Panc1 (cell line): Measurements from ENCODE around the gene B3GALT2. TPM values are rescaled to one million over a fixed set of nuclear protein-coding genes. Genes with fewer than 3 reads are reported as not detected.

Experiments used
- ATAC-seq: fragments of 200-7000 bp; cut with Tn5 transposase; 2 replicates; pipeline ENCODE4 v1.9.1; 2020; ENCODE audit warnings: mild to moderate bottlenecking, moderate library complexity
- Bru-seq: library from RNA; stranded (reverse); fragments of 400-500 nt; gene quantifications from one replicate; lab custom pipeline; 2021; lab: Mats Ljungman, UMichigan
- BruChase-seq, 2 experiments: library from RNA; stranded (reverse); fragments of 400-500 nt; gene quantifications; one replicate each; lab custom pipeline; 2021; lab: Mats Ljungman, UMichigan
- BruUV-seq: library from RNA; stranded (reverse); fragments of 400-500 nt; replicated peaks from 2 replicates; lab custom pipeline; 2021; lab: Mats Ljungman, UMichigan
- CTCF ChIA-PET: fragments of 300-600 bp; sonication (Branson Sonifier 250); formaldehyde crosslinking; loops from one replicate; lab custom pipeline; 2022; ENCODE audit warnings: antibody characterized with exemption; lab: Charles Lee
- POLR2A ChIA-PET: fragments of 300-600 bp; sonication (Branson Sonifier 250); formaldehyde crosslinking; loops from one replicate; lab custom pipeline; 2022; ENCODE audit warnings: antibody characterized with exemption; lab: Charles Lee
- DNase-seq: peaks from one replicate; pipeline ENCODE4 v3.0.0-alpha.2; 2010; ENCODE audit warnings: low read depth, low spot score
- H3K27ac ChIP-seq: 2 replicates; pipeline ENCODE4 v1.5.1; 2011; ENCODE audit warnings: mild to moderate bottlenecking, low read length, inconsistent platforms
- H3K27me3 ChIP-seq: fragments of 200-500 bp; sonication (Bioruptor generic); 2 replicates; pipeline ENCODE4 v1.6.0; 2014; ENCODE audit warnings: low read length, inconsistent platforms; ENCODE audit not compliant: control insufficient read depth, insufficient read depth
- H3K36me3 ChIP-seq: fragments of 200-500 bp; sonication (Bioruptor generic); 2 replicates; pipeline ENCODE4 v1.5.1; 2014; ENCODE audit warnings: inconsistent platforms, mild to moderate bottlenecking, low read length, moderate library complexity; ENCODE audit not compliant: control insufficient read depth, insufficient read depth
- H3K4me1 ChIP-seq: 2 replicates; pipeline ENCODE4 v1.5.1; 2011; ENCODE audit warnings: inconsistent platforms, mild to moderate bottlenecking, low read length, moderate library complexity; ENCODE audit not compliant: control insufficient read depth, insufficient read depth
- H3K4me3 ChIP-seq, 2 experiments: 2 replicates each; pipeline ENCODE4 v1.5.1; 2011 to 2012; ENCODE audit warnings: low read depth in 2 of 2, low read length in 2 of 2, mild to moderate bottlenecking in 2 of 2, inconsistent platforms in 1 of 2, moderate library complexity in 1 of 2
- H3K9me3 ChIP-seq: fragments of 200-500 bp; sonication (Bioruptor generic); 2 replicates; pipeline ENCODE4 v1.5.1; 2014; ENCODE audit warnings: low read depth, mild to moderate bottlenecking, inconsistent platforms, low read length, moderate library complexity; ENCODE audit not compliant: control insufficient read depth, insufficient read depth
- POLR2AphosphoS5 ChIP-seq: IDR thresholded peaks from 2 replicates; pipeline ENCODE4 v1.6.1; 2012; ENCODE audit warnings: mild to moderate bottlenecking, low read depth, low read length, moderate library complexity
- REST ChIP-seq, 2 experiments: IDR thresholded peaks; 2 replicates each; pipeline ENCODE4 v1.6.1; 2011 to 2012; ENCODE audit warnings: low read depth in 2 of 2, control low read depth in 1 of 2, low read length in 1 of 2, mild to moderate bottlenecking in 1 of 2, moderate library complexity in 1 of 2; ENCODE audit not compliant: insufficient read depth in 1 of 2
- SIN3A ChIP-seq: IDR thresholded peaks from 2 replicates; pipeline ENCODE4 v1.6.1; 2012; ENCODE audit warnings: low read depth, mild to moderate bottlenecking, low read length, moderate library complexity, borderline replicate concordance; ENCODE audit not compliant: insufficient read depth
- TCF7L2 ChIP-seq: IDR thresholded peaks from 2 replicates; pipeline ENCODE4 v1.6.1; 2011; ENCODE audit warnings: mild to moderate bottlenecking, low read depth, low read length, inconsistent platforms
- in situ Hi-C: cut with HindIII; loops from 2 replicates; pipeline ENCODE4 v1.10.0; 2016; ENCODE audit warnings: low sequenced_read_pairs, low pct_unique_long_range_greater_than_20kb
- intact Hi-C: fragments of 100-400 bp; cut with micrococcal nuclease; formaldehyde crosslinking; loops from one replicate; pipeline ENCODE4 v1.10.0; 2022; ENCODE audit not compliant: unreplicated experiment
- long read RNA-seq: library from polyadenylated mRNA; unstranded; transcript quantifications from one replicate; pipeline ENCODE4 v2.0.0, GENCODE V29; 2021; ENCODE audit not compliant: unreplicated experiment
- polyA plus RNA-seq: library from polyadenylated mRNA; unstranded; fragments of >200 nt; gene quantifications from one replicate; pipeline ENCODE4 v1.2.1, GENCODE V29; 2012; ENCODE audit warnings: missing spikeins; ENCODE audit not compliant: insufficient read length
- total RNA-seq: library from RNA; stranded (reverse); gene quantifications from one replicate; pipeline ENCODE4 v1.2.1, GENCODE V29; 2021; ENCODE audit not compliant: unreplicated experiment
- TF ChIP-seq, protein P1 (sequence below): fragments of 450-650 bp; IDR thresholded peaks from 2 replicates; pipeline ENCODE4 v1.5.1; 2017; ENCODE audit warnings: mild to moderate bottlenecking

The B3GALT2 gene, protein sequence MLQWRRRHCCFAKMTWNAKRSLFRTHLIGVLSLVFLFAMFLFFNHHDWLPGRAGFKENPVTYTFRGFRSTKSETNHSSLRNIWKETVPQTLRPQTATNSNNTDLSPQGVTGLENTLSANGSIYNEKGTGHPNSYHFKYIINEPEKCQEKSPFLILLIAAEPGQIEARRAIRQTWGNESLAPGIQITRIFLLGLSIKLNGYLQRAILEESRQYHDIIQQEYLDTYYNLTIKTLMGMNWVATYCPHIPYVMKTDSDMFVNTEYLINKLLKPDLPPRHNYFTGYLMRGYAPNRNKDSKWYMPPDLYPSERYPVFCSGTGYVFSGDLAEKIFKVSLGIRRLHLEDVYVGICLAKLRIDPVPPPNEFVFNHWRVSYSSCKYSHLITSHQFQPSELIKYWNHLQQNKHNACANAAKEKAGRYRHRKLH
- 0.08 TPM for total RNA-seq
- polyA plus RNA-seq: not detected
- Bru-seq, nascent RNA: percentile 16 among the genes with signal in this experiment
- percentile 22 among the genes with signal in this experiment for BruChase-seq, experiment 1, labeled RNA remaining after a 2-hour chase
- BruChase-seq, experiment 2, labeled RNA remaining after a 6-hour chase: percentile 14 among the genes with signal in this experiment
- long read RNA-seq: 0 reads

DNA sequence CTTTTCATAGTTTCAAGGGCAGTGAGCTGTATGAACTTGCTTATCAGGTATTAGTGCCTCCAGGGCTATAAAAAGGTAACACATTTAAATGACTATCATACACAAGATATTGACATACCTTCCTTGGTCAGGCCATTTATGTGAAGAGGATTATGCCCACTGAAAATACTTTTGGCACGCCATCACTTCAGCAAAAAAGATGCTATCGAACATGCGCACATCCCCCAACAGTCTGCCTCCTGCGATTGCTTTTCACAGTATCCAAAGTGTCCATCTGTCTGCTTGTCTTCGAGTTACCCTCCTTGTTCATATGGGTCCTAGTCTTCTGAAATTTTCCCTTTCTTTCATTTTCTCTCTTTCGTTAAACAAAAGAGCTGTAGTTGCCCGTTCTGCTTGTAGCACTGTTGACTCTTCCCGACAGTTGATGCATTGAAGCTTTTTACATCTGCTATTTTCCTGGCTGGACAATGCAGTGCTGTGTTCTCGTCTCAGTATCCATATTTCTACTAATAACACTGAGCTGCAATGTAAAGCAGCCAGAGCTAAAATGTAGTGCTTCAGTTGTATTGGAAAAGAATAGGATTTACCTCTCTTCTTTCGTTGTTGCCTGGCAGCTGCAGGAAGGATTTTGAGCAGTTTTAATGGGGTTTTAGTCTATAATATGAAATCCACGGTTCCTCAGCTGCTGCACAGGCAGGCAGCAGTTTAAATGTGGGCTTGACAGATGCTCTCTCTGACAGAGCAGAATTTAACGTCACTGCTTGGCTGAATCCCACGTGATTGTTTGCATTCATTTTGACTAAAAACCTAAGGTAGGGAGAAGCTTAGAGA, at the start of gene B3GALT2:
Gene B3GALT2, minus strand, starts transcription at position 713 of the 831 bp plus-strand sequence. CDS start 5,051 bp downstream, outside the sequence.
- POLR2A ChIA-PET: interaction anchor here (0.6 kb wide), 1 partner anchor 322 kb away, joined by 4 read pairs; no protein-coding TSS in a partner anchor
- no peaks in the 10 kb centered on the region for H3K9me3 ChIP-seq
- peak within 1 kb of the TSS in 1 of 2 experiments; percentile 17; a peak in 1 of 4 replicates for H3K4me3 ChIP-seq
- DNase-seq: no peak
- BruUV-seq: no TSS peak
- H3K36me3 ChIP-seq: no peaks in the 10 kb centered on the region; the same call in 1 of the 2 replicates
- intact Hi-C loops: no loop called here
- H3K27ac ChIP-seq: peak within 1 kb of the TSS; percentile 57
- ATAC-seq: peak; percentile 66; the same call in 1 of the 2 replicates
- in situ Hi-C loops: no loop called here
- H3K4me1 ChIP-seq: peaks cover 20% of the 10 kb centered on the region
- CTCF ChIA-PET: no interaction called here
- TF ChIP-seq, protein P1, sequence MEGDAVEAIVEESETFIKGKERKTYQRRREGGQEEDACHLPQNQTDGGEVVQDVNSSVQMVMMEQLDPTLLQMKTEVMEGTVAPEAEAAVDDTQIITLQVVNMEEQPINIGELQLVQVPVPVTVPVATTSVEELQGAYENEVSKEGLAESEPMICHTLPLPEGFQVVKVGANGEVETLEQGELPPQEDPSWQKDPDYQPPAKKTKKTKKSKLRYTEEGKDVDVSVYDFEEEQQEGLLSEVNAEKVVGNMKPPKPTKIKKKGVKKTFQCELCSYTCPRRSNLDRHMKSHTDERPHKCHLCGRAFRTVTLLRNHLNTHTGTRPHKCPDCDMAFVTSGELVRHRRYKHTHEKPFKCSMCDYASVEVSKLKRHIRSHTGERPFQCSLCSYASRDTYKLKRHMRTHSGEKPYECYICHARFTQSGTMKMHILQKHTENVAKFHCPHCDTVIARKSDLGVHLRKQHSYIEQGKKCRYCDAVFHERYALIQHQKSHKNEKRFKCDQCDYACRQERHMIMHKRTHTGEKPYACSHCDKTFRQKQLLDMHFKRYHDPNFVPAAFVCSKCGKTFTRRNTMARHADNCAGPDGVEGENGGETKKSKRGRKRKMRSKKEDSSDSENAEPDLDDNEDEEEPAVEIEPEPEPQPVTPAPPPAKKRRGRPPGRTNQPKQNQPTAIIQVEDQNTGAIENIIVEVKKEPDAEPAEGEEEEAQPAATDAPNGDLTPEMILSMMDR: no peak
- TF ChIP-seq TCF7L2: no peak
- TF ChIP-seq REST (IDR thresholded peaks at IDR 0.05; ENCODE audit: insufficient read depth in 1 of 2, low read depth in 2 of 2, low read length in 1 of 2): no peak
- TF ChIP-seq POLR2AphosphoS5: no peak
- TF ChIP-seq SIN3A: no peak
- no peaks in the 10 kb centered on the region for H3K27me3 ChIP-seq

GRCh38 chr1:193234530-193234929, 48.1 kb upstream of the B3GALT2 start:
- in situ Hi-C loops: no loop called here
- no peaks in the 10 kb centered on the region for H3K27me3 ChIP-seq
- H3K4me1 ChIP-seq: no peaks in the 10 kb centered on the region
- no TSS peak for BruUV-seq
- intact Hi-C loops: no loop called here
- H3K4me3 ChIP-seq: no peak overlapping the region
- H3K36me3 ChIP-seq: peaks cover 13% of the 10 kb centered on the region
- no peak overlapping the region for H3K27ac ChIP-seq
- ATAC-seq: no peak
- DNase-seq: no peak
- no peaks in the 10 kb centered on the region for H3K9me3 ChIP-seq
- POLR2A ChIA-PET: no interaction called here
- TF ChIP-seq, protein P1: no peak
- no peak for TF ChIP-seq TCF7L2
- no peak for TF ChIP-seq POLR2AphosphoS5
- no peak for TF ChIP-seq REST (IDR thresholded peaks at IDR 0.05; ENCODE audit: insufficient read depth in 1 of 2, low read depth in 2 of 2, low read length in 1 of 2)
- TF ChIP-seq SIN3A: no peak
- CTCF ChIA-PET: no interaction called here
